ENCODE data around the gene USP49. TPM values are rescaled to one million over a fixed set of nuclear protein-coding genes. Genes with fewer than 3 reads are reported as not detected.

Gene USP49
- total and polyA plus RNA-seq, 2 of the 13 experiments (the other 11 are each of a cell fraction or from before 2014, with no cell fraction given), result 2.9 to 4.3 TPM

DNA sequence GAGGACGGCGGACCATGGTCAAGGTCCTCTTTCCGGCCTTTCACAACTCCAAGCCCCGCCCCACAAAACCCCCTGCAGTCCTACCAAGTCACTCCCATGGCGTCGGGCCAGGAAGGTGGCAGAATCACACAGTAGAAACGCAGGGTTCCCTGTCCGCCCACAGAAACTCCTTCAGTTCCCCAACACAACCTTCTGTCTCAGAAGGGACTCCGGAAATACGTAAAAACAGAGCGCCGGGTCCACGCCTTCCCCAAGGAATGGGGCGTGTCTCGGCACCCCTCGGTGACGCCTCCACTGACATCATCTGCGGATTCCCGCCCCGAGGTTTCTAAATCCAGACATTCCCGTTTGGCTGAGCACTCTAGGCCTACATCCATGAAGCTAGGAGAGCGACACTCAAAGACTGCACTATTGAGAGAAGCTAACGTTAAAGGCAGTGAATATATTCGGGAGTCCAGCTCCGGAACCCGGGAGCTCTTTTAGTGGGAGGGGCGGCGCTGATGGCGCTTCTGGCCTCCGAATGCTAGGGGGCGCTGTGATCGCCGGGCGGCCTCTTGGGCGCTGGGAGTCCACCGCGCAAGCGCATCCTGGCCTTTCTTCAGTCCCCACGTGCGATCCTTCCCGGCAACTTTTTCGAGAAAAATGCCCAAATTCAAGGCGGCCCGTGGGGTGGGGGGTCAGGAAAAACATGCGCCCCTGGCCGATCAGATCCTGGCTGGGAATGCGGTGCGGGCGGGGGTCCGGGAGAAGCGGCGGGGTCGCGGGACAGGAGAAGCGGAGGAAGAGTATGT, 25.9 kb upstream of the USP49 start, which contains the start of the genes BYSL and MED20 (continued):
- TF ChIP-seq, protein P1, sequence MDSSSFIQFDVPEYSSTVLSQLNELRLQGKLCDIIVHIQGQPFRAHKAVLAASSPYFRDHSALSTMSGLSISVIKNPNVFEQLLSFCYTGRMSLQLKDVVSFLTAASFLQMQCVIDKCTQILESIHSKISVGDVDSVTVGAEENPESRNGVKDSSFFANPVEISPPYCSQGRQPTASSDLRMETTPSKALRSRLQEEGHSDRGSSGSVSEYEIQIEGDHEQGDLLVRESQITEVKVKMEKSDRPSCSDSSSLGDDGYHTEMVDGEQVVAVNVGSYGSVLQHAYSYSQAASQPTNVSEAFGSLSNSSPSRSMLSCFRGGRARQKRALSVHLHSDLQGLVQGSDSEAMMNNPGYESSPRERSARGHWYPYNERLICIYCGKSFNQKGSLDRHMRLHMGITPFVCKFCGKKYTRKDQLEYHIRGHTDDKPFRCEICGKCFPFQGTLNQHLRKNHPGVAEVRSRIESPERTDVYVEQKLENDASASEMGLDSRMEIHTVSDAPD (CRISPR knock-in tag; IDR thresholded peaks at IDR 0.05), result peak; percentile 82
- TF ChIP-seq, protein P2, sequence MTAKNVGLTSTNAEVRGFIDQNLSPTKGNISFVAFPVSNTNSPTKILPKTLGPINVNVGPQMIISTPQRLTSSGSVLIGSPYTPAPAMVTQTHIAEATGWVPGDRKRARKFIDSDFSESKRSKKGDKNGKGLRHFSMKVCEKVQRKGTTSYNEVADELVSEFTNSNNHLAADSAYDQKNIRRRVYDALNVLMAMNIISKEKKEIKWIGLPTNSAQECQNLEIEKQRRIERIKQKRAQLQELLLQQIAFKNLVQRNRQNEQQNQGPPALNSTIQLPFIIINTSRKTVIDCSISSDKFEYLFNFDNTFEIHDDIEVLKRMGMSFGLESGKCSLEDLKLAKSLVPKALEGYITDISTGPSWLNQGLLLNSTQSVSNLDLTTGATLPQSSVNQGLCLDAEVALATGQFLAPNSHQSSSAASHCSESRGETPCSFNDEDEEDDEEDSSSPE (CRISPR knock-in tag; IDR thresholded peaks at IDR 0.05), result peak; percentile 78
- TF ChIP-seq KAT2B (IDR thresholded peaks at IDR 0.05; ENCODE audit: borderline replicate concordance, low read depth, low read length), result no peak
- TF ChIP-seq PTBP1 (IDR thresholded peaks at IDR 0.05; ENCODE audit: low read depth, low read length, poor library complexity, severe bottlenecking), result peak; percentile 31
- no peak for TF ChIP-seq U2AF2 (IDR thresholded peaks at IDR 0.05; ENCODE audit: low read depth, low read length)
- TF ChIP-seq, protein P3, sequence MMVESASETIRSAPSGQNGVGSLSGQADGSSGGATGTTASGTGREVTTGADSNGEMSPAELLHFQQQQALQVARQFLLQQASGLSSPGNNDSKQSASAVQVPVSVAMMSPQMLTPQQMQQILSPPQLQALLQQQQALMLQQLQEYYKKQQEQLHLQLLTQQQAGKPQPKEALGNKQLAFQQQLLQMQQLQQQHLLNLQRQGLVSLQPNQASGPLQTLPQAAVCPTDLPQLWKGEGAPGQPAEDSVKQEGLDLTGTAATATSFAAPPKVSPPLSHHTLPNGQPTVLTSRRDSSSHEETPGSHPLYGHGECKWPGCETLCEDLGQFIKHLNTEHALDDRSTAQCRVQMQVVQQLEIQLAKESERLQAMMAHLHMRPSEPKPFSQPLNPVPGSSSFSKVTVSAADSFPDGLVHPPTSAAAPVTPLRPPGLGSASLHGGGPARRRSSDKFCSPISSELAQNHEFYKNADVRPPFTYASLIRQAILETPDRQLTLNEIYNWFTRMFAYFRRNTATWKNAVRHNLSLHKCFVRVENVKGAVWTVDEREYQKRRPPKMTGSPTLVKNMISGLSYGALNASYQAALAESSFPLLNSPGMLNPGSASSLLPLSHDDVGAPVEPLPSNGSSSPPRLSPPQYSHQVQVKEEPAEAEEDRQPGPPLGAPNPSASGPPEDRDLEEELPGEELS (CRISPR knock-in tag; IDR thresholded peaks at IDR 0.05), result peak; percentile 37; the same call in 1 of the 2 replicates
- no peak for TF ChIP-seq ZNF180 (CRISPR knock-in tag; IDR thresholded peaks at IDR 0.05; ENCODE audit: borderline replicate concordance, low read depth)
- TF ChIP-seq GTF2F1 (IDR thresholded peaks at IDR 0.05; ENCODE audit: low read length), result peak; percentile 30; the same call in 1 of the 2 replicates
- TF ChIP-seq GABPA (IDR thresholded peaks at IDR 0.05; ENCODE audit: low read depth, low read length), result peak; percentile 75
- peak; percentile 99 for TF ChIP-seq GABPA (CRISPR knock-in tag; IDR thresholded peaks at IDR 0.05; ENCODE audit: low read depth)
- TF ChIP-seq, protein P4, sequence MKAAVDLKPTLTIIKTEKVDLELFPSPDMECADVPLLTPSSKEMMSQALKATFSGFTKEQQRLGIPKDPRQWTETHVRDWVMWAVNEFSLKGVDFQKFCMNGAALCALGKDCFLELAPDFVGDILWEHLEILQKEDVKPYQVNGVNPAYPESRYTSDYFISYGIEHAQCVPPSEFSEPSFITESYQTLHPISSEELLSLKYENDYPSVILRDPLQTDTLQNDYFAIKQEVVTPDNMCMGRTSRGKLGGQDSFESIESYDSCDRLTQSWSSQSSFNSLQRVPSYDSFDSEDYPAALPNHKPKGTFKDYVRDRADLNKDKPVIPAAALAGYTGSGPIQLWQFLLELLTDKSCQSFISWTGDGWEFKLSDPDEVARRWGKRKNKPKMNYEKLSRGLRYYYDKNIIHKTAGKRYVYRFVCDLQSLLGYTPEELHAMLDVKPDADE (CRISPR knock-in tag; IDR thresholded peaks at IDR 0.05), result no peak
- TF ChIP-seq RFX5 (IDR thresholded peaks at IDR 0.05; ENCODE audit: low read depth, low read length), result no peak
- TF ChIP-seq ZNF589 (CRISPR knock-in tag; conservative IDR thresholded peaks at IDR 0.05), result no peak; the same call in 1 of the 2 replicates
- no peak for TF ChIP-seq TBL1XR1 (IDR thresholded peaks at IDR 0.05; ENCODE audit: borderline replicate concordance, low read length, partially characterized antibody)
- TF ChIP-seq, protein P5, sequence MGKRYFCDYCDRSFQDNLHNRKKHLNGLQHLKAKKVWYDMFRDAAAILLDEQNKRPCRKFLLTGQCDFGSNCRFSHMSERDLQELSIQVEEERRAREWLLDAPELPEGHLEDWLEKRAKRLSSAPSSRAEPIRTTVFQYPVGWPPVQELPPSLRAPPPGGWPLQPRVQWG (CRISPR knock-in tag; IDR thresholded peaks at IDR 0.05; ENCODE audit: borderline replicate concordance, low read depth), result no peak
- peak; percentile 77 for TF ChIP-seq ZNF878 (CRISPR knock-in tag; IDR thresholded peaks at IDR 0.05)
- TF ChIP-seq FOXO1 (CRISPR knock-in tag; IDR thresholded peaks at IDR 0.05), result no peak; the same call in 1 of the 2 replicates
- TF ChIP-seq ZFP36L2 (CRISPR knock-in tag; IDR thresholded peaks at IDR 0.05), result no peak
- no peak for TF ChIP-seq SNRNP70 (IDR thresholded peaks at IDR 0.05; ENCODE audit: low read depth, low read length)
- no peak for TF ChIP-seq ZSCAN31 (CRISPR knock-in tag; IDR thresholded peaks at IDR 0.05; ENCODE audit: low read depth)
- TF ChIP-seq HOXA7 (CRISPR knock-in tag; IDR thresholded peaks at IDR 0.05), result no peak
- TF ChIP-seq JDP2 (CRISPR knock-in tag; IDR thresholded peaks at IDR 0.05; ENCODE audit: borderline replicate concordance), result no peak; the same call in 1 of the 2 replicates
